Neuronal stem cell (in vitro differentiated cells): Measurements from ENCODE around the gene OSMR.

Experiments used
- DNase-seq: peaks from one replicate; pipeline ENCODE4 v3.0.0-alpha.2; 2013; ENCODE audit warnings: low spot score
- H2AFZ ChIP-seq: one replicate; pipeline ENCODE4 v1.6.1; 2013; ENCODE audit warnings: mild to moderate bottlenecking, low read length, inconsistent platforms
- H2AK5ac ChIP-seq: 2 replicates; pipeline ENCODE4 v1.6.1; 2013; ENCODE audit warnings: low read depth, mild to moderate bottlenecking, inconsistent platforms, low read length, moderate library complexity, mixed read lengths
- H2BK120ac ChIP-seq: 2 replicates; pipeline ENCODE4 v1.6.1; 2013; ENCODE audit warnings: low read depth, mild to moderate bottlenecking, inconsistent platforms, low read length, moderate library complexity, mixed read lengths
- H2BK12ac ChIP-seq: one replicate; pipeline ENCODE4 v1.6.1; 2013; ENCODE audit warnings: low read length, inconsistent platforms
- H2BK15ac ChIP-seq: 2 replicates; pipeline ENCODE4 v1.6.1; 2013; ENCODE audit warnings: mild to moderate bottlenecking, low read length, inconsistent platforms, mixed read lengths
- H2BK5ac ChIP-seq: one replicate; pipeline ENCODE4 v1.6.1; 2013; ENCODE audit warnings: inconsistent platforms, mild to moderate bottlenecking, low read length, moderate library complexity
- H3K14ac ChIP-seq: one replicate; pipeline ENCODE4 v1.6.1; 2013; ENCODE audit warnings: low read length, inconsistent platforms
- H3K18ac ChIP-seq: 2 replicates; pipeline ENCODE4 v1.6.1; 2013; ENCODE audit warnings: low read length, inconsistent platforms
- H3K23ac ChIP-seq: 2 replicates; pipeline ENCODE4 v1.6.1; 2013; ENCODE audit warnings: low read depth, mild to moderate bottlenecking, mixed read lengths, low read length, inconsistent platforms; ENCODE audit not compliant: poor library complexity
- H3K27ac ChIP-seq: replicated peaks from 3 replicates; pipeline ENCODE4 v1.5.1; 2013; ENCODE audit warnings: low read length, inconsistent platforms
- H3K27me3 ChIP-seq, 3 experiments: 2 replicates each; pipeline ENCODE4 v1.6.1; 2013; ENCODE audit warnings: low read length in 3 of 3, mild to moderate bottlenecking in 2 of 3, inconsistent platforms in 1 of 3, low read depth in 1 of 3, mixed read lengths in 1 of 3, moderate library complexity in 1 of 3; ENCODE audit not compliant: control insufficient read depth in 3 of 3, insufficient read depth in 3 of 3
- H3K36me3 ChIP-seq, 2 donors: replicated peaks in 1 of 2; 2 replicates each; pipeline ENCODE4 v1.6.1; 2013; ENCODE audit warnings: low read length in 2 of 2; ENCODE audit not compliant: control insufficient read depth in 2 of 2, insufficient read depth in 2 of 2
- H3K4ac ChIP-seq: 2 replicates; pipeline ENCODE4 v1.6.1; 2013; ENCODE audit warnings: inconsistent platforms, mild to moderate bottlenecking, low read length, moderate library complexity
- H3K4me1 ChIP-seq, 2 donors: 1 replicate in 1 of 2; 2 replicates in 1 of 2; pipeline ENCODE4 v1.6.1; 2013; ENCODE audit warnings: low read length in 2 of 2, low read depth in 1 of 2; ENCODE audit not compliant: control insufficient read depth in 2 of 2, insufficient read depth in 1 of 2
- H3K4me2 ChIP-seq: one replicate; pipeline ENCODE4 v1.6.1; 2013; ENCODE audit warnings: mild to moderate bottlenecking, low read length, inconsistent platforms; ENCODE audit not compliant: insufficient read depth, poor library complexity, severe bottlenecking
- H3K4me3 ChIP-seq, 2 donors: 2 replicates each; pipeline ENCODE4 v1.5.1; 2013; ENCODE audit warnings: low read length in 2 of 2, mild to moderate bottlenecking in 2 of 2, inconsistent platforms in 1 of 2, moderate library complexity in 1 of 2
- H3K79me1 ChIP-seq: one replicate; pipeline ENCODE4 v1.6.1; 2013; ENCODE audit warnings: low read depth, mild to moderate bottlenecking, inconsistent platforms, low read length, moderate library complexity
- H3K9ac ChIP-seq: one replicate; pipeline ENCODE4 v1.6.1; 2013; ENCODE audit warnings: mild to moderate bottlenecking, low read depth, low read length, inconsistent platforms; ENCODE audit not compliant: poor library complexity
- H3K9me3 ChIP-seq, 2 donors: replicated peaks in 1 of 2; 2 replicates each; pipeline versions ENCODE3 to v1.6.1; 2013; ENCODE audit warnings: low read length in 2 of 2, mild to moderate bottlenecking in 2 of 2, inconsistent platforms in 1 of 2, low read depth in 1 of 2, mixed read lengths in 1 of 2, moderate library complexity in 1 of 2; ENCODE audit not compliant: control insufficient read depth in 2 of 2, insufficient read depth in 1 of 2
- H4K8ac ChIP-seq: one replicate; pipeline ENCODE4 v1.6.1; 2013; ENCODE audit warnings: low read depth, mild to moderate bottlenecking, inconsistent platforms, low read length, moderate library complexity
- H4K91ac ChIP-seq: one replicate; pipeline ENCODE4 v1.6.1; 2013; ENCODE audit warnings: low read length, low read depth, mild to moderate bottlenecking, inconsistent platforms; ENCODE audit not compliant: poor library complexity
- WGBS, 2 donors: extraction: QIAGEN DNeasy Blood & Tissue Kit; methylation state at CpG; one replicate each; pipeline ENCODE4 v1.1.7; 2013; ENCODE audit warnings: missing lambda C conversion rate in 2 of 2, mixed read lengths in 1 of 2; ENCODE audit not compliant: insufficient read length in 2 of 2, insufficient replicate concordance in 1 of 2; ENCODE audit errors: extremely low coverage in 2 of 2; 5-methylcytosine and 5-hydroxymethylcytosine counted together

The OSMR gene

GRCh38 chr5:38896760-38897159 lies 50.9 kb downstream of the OSMR start:
- no peak overlapping the region for H4K91ac ChIP-seq
- no peak overlapping the region for H2BK120ac ChIP-seq
- no peak overlapping the region for H3K4me2 ChIP-seq

GRCh38 chr5:38899936-38900335 lies 54.1 kb downstream of the OSMR start:
- H3K27ac ChIP-seq = no peak overlapping the region
- H2BK15ac ChIP-seq = no peak overlapping the region
- no peak overlapping the region for H3K23ac ChIP-seq
- H3K18ac ChIP-seq = no peak overlapping the region
- WGBS, 2 donors = no CpG with 5 or more reads among the region's 5 CpGs
- H2AK5ac ChIP-seq = no peak overlapping the region
- H2BK120ac ChIP-seq = no peak overlapping the region
- no peak overlapping the region for H2BK5ac ChIP-seq
- H3K4me2 ChIP-seq = no peak overlapping the region
- H3K27me3 ChIP-seq = no peaks in the 10 kb centered on the region
- H2BK12ac ChIP-seq = no peak overlapping the region
- H2AFZ ChIP-seq = no peak overlapping the region
- no peak for DNase-seq
- H4K91ac ChIP-seq = no peak overlapping the region
- H3K4ac ChIP-seq = no peak overlapping the region
- H3K9me3 ChIP-seq = no peaks in the 10 kb centered on the region
- H3K4me3 ChIP-seq = no peak overlapping the region
- H3K14ac ChIP-seq = no peak overlapping the region
- no peak overlapping the region for H3K9ac ChIP-seq
- H3K79me1 ChIP-seq = no peaks in the 10 kb centered on the region
- H3K36me3 ChIP-seq = no peaks in the 10 kb centered on the region
- no peak overlapping the region for H4K8ac ChIP-seq
- no peaks in the 10 kb centered on the region for H3K4me1 ChIP-seq

More at GRCh38 chr5:38896760-38897159, 50.9 kb downstream of the OSMR start:
- no peaks in the 10 kb centered on the region for H3K4me1 ChIP-seq
- no peak overlapping the region for H3K9ac ChIP-seq
- H2AK5ac ChIP-seq = no peak overlapping the region
- no peak overlapping the region for H3K4ac ChIP-seq
- H2BK12ac ChIP-seq = no peak overlapping the region
- no peak overlapping the region for H3K4me3 ChIP-seq
- H3K79me1 ChIP-seq = no peaks in the 10 kb centered on the region
- H2BK15ac ChIP-seq = no peak overlapping the region
- no peak overlapping the region for H3K27ac ChIP-seq
- H4K8ac ChIP-seq = no peak overlapping the region
- H3K9me3 ChIP-seq = no peaks in the 10 kb centered on the region
- DNase-seq = no peak
- H3K14ac ChIP-seq = no peak overlapping the region
- H3K23ac ChIP-seq = no peak overlapping the region
- H2AFZ ChIP-seq = no peak overlapping the region
- H3K27me3 ChIP-seq = no peaks in the 10 kb centered on the region
- H2BK5ac ChIP-seq = no peak overlapping the region
- H3K18ac ChIP-seq = no peak overlapping the region
- H3K36me3 ChIP-seq = no peaks in the 10 kb centered on the region
- WGBS, 2 donors = no CpG with 5 or more reads among the region's 3 CpGs

GRCh38 chr5:38905516-38905915 lies 59.7 kb downstream of the OSMR start:
- H3K23ac ChIP-seq = no peak overlapping the region
- H4K91ac ChIP-seq = no peak overlapping the region
- H2BK120ac ChIP-seq = no peak overlapping the region
- no peak overlapping the region for H4K8ac ChIP-seq
- no peaks in the 10 kb centered on the region for H3K27me3 ChIP-seq
- H3K14ac ChIP-seq = no peak overlapping the region
- H3K36me3 ChIP-seq = no peaks in the 10 kb centered on the region
- no peak overlapping the region for H3K27ac ChIP-seq
- no CpG with 5 or more reads among the region's 4 CpGs for WGBS, 2 donors
- no peak overlapping the region for H3K18ac ChIP-seq
- H3K4me3 ChIP-seq = no peak overlapping the region
- no peaks in the 10 kb centered on the region for H3K4me1 ChIP-seq
- H2BK12ac ChIP-seq = no peak overlapping the region
- no peak overlapping the region for H3K4me2 ChIP-seq
- no peak overlapping the region for H2AFZ ChIP-seq
- H3K9me3 ChIP-seq = peaks cover 0 to 3% of the 10 kb centered on the region in 2 donors
- no peak overlapping the region for H2BK15ac ChIP-seq
- DNase-seq = no peak
- no peak overlapping the region for H2BK5ac ChIP-seq
- no peaks in the 10 kb centered on the region for H3K79me1 ChIP-seq
- H2AK5ac ChIP-seq = no peak overlapping the region
- H3K9ac ChIP-seq = no peak overlapping the region
- H3K4ac ChIP-seq = no peak overlapping the region

GRCh38 chr5:38906503-38906902 lies 60.7 kb downstream of the OSMR start:
- Histone ChIP-seq H2AK5ac (no peak overlapping the region), H3K4me1 (no peaks in the 10 kb centered on the region), H2BK5ac (no peak overlapping the region), H3K79me1 (no peaks in the 10 kb centered on the region), H2BK15ac (no peak overlapping the region), H4K91ac (no peak overlapping the region), H4K8ac (no peak overlapping the region), H3K18ac (no peak overlapping the region), H3K9me3 (peaks cover 0 to 3% of the 10 kb centered on the region in 2 donors), H3K4ac (no peak overlapping the region), H3K23ac (no peak overlapping the region), H3K4me3 (no peak overlapping the region), H2BK120ac (no peak overlapping the region), H3K9ac (no peak overlapping the region), H3K14ac (no peak overlapping the region), H2AFZ (no peak overlapping the region), H3K4me2 (no peak overlapping the region), H2BK12ac (no peak overlapping the region), H3K36me3 (no peaks in the 10 kb centered on the region), H3K27ac (no peak overlapping the region), H3K27me3 (no peaks in the 10 kb centered on the region)
- no peak for DNase-seq
